ENCODE measurements around the gene USP21.
A peak's percentile ranks its signal among the peaks of the same experiment; 100 is the strongest.

Gene USP21

DNA sequence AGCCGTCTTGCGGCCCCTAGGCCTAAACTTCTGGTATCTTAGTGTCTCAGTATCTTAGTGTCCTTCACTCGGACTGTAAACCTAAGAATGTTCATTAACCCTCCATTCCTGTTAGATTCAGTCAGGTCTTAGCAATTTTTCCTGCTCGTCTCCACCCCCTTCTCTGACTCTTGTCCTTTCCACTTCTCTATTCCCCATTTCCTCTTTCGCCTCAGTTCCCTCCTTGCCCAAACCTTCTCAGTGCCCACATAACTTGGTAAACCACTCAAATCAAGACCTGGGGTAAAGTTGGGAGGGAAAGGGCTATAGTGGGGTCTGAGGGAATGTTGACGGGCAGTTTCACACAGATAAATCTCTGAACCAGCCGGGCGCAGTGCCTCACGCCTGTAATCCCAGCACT, 55.1 kb downstream of the USP21 start:
- H3K4me1 Mint-ChIP-seq, result no peaks in the 10 kb centered on the region
- TF ChIP-seq, protein P1, sequence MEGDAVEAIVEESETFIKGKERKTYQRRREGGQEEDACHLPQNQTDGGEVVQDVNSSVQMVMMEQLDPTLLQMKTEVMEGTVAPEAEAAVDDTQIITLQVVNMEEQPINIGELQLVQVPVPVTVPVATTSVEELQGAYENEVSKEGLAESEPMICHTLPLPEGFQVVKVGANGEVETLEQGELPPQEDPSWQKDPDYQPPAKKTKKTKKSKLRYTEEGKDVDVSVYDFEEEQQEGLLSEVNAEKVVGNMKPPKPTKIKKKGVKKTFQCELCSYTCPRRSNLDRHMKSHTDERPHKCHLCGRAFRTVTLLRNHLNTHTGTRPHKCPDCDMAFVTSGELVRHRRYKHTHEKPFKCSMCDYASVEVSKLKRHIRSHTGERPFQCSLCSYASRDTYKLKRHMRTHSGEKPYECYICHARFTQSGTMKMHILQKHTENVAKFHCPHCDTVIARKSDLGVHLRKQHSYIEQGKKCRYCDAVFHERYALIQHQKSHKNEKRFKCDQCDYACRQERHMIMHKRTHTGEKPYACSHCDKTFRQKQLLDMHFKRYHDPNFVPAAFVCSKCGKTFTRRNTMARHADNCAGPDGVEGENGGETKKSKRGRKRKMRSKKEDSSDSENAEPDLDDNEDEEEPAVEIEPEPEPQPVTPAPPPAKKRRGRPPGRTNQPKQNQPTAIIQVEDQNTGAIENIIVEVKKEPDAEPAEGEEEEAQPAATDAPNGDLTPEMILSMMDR (IDR thresholded peaks at IDR 0.05; ENCODE audit: unreplicated experiment in 3 of 3), result no peak
- H3K27me3 Mint-ChIP-seq (ENCODE audit: low read depth), result no peaks in the 10 kb centered on the region
- no peak overlapping the region for H3K4me3 Mint-ChIP-seq
- no peak overlapping the region for H3K27ac Mint-ChIP-seq
- H3K36me3 Mint-ChIP-seq (ENCODE audit: low read depth), result peaks cover 53% of the 10 kb centered on the region
- H3K9me3 Mint-ChIP-seq, result no peaks in the 10 kb centered on the region

DNA sequence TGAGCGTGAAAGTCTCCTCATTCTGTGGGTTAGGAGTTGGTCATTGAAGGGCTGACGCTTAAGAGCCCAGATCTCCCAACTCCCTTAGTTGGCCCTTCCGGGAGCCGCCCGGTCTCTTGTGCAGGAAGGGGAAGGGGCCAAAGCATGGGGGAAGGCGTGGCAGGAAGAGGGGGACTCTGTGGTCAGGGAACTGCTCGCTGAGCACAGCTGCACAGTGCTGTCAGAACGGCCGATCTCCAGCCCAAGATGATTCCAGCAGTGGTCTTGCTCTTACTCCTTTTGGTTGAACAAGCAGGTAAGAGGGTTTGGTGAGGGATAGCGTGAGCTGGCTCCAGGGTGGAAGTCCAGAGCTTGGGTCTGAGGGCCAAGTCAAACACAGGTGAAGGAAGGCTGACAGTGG, 55.8 kb downstream of the USP21 start, which contains the start of gene FCER1G:
FCER1G (plus strand) TSS at position 220 of the 400 bp plus-strand sequence; CDS start at position 247, 27 bp downstream.
- Mint-ChIP-seq H3K4me3 (no peak within 1 kb of the TSS), H3K4me1 (no peaks in the 10 kb centered on the region), H3K27ac (peak within 1 kb of the TSS in 1 of 3 experiments; percentile 91), H3K36me3 (ENCODE audit: low read depth) (peaks cover 46% of the 10 kb centered on the region), H3K9me3 (no peaks in the 10 kb centered on the region), H3K27me3 (ENCODE audit: low read depth) (no peaks in the 10 kb centered on the region)
- TF ChIP-seq, protein P1 (IDR thresholded peaks at IDR 0.05; ENCODE audit: unreplicated experiment in 3 of 3), result no peak
